ENCODE results near the gene POLR2A. TPM values are rescaled to one million over a fixed set of nuclear protein-coding genes. Genes with fewer than 3 reads are reported as not detected.

The POLR2A gene
- total and polyA plus RNA-seq, 4 donors, result 13.3 to 54.4 (median 34.8) TPM

GRCh38 chr17:7437950-7438614, 46.1 kb upstream of the POLR2A start:
- TF ChIP-seq MAX (IDR thresholded peaks at IDR 0.05) (no peak), FOXA2 (IDR thresholded peaks at IDR 0.05) (no peak), RAD21 (IDR thresholded peaks at IDR 0.05) (no peak), HNF4G (IDR thresholded peaks at IDR 0.05) (no peak), NR2F2 (IDR thresholded peaks at IDR 0.05) (no peak), FOXA1 (IDR thresholded peaks at IDR 0.05) (no peak), YY1 (IDR thresholded peaks at IDR 0.05) (no peak), RXRA (IDR thresholded peaks at IDR 0.05) (no peak), HNF4A (conservative IDR thresholded peaks at IDR 0.05) (no peak), CTCF (IDR thresholded peaks at IDR 0.05; ENCODE audit: low read depth, low read length, missing input control) (no peak)
- TF ChIP-seq, protein P1, sequence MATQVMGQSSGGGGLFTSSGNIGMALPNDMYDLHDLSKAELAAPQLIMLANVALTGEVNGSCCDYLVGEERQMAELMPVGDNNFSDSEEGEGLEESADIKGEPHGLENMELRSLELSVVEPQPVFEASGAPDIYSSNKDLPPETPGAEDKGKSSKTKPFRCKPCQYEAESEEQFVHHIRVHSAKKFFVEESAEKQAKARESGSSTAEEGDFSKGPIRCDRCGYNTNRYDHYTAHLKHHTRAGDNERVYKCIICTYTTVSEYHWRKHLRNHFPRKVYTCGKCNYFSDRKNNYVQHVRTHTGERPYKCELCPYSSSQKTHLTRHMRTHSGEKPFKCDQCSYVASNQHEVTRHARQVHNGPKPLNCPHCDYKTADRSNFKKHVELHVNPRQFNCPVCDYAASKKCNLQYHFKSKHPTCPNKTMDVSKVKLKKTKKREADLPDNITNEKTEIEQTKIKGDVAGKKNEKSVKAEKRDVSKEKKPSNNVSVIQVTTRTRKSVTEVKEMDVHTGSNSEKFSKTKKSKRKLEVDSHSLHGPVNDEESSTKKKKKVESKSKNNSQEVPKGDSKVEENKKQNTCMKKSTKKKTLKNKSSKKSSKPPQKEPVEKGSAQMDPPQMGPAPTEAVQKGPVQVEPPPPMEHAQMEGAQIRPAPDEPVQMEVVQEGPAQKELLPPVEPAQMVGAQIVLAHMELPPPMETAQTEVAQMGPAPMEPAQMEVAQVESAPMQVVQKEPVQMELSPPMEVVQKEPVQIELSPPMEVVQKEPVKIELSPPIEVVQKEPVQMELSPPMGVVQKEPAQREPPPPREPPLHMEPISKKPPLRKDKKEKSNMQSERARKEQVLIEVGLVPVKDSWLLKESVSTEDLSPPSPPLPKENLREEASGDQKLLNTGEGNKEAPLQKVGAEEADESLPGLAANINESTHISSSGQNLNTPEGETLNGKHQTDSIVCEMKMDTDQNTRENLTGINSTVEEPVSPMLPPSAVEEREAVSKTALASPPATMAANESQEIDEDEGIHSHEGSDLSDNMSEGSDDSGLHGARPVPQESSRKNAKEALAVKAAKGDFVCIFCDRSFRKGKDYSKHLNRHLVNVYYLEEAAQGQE (IDR thresholded peaks at IDR 0.05), result no peak
- H3K27ac ChIP-seq (ENCODE audit: low read depth in 1 of 2, low read length in 2 of 2), result no peak overlapping the region
- H3K9ac ChIP-seq (ENCODE audit: low read depth in 1 of 2, low read length in 2 of 2), result no peak overlapping the region
- peak; percentile 46 for DNase-seq (ENCODE audit: low spot score)
- peaks cover 20 to 48% (median 39%) of the 10 kb centered on the region in 4 donors for H3K4me1 ChIP-seq (ENCODE audit: control insufficient read depth in 4 of 4, insufficient read depth in 4 of 4, low read length in 3 of 4)
- 42% methylated on average over 48 of the region's 48 CpGs for WGBS
- H3K9me3 ChIP-seq (ENCODE audit: control insufficient read depth in 4 of 4, low read length in 3 of 4), result no peaks in the 10 kb centered on the region
- peak overlapping the region in 1 of 3 donors; percentile 26 for H3K4me3 ChIP-seq (ENCODE audit: low read depth in 1 of 3, low read length in 3 of 3)
- no peaks in the 10 kb centered on the region for H3K36me3 ChIP-seq (ENCODE audit: control insufficient read depth in 4 of 4, insufficient read depth in 3 of 4, low read depth in 1 of 4, low read length in 3 of 4)
- peaks cover 0 to 3% (median 0%) of the 10 kb centered on the region in 4 donors for H3K27me3 ChIP-seq (ENCODE audit: control insufficient read depth in 4 of 4, insufficient read depth in 4 of 4, low read length in 3 of 4)

DNA sequence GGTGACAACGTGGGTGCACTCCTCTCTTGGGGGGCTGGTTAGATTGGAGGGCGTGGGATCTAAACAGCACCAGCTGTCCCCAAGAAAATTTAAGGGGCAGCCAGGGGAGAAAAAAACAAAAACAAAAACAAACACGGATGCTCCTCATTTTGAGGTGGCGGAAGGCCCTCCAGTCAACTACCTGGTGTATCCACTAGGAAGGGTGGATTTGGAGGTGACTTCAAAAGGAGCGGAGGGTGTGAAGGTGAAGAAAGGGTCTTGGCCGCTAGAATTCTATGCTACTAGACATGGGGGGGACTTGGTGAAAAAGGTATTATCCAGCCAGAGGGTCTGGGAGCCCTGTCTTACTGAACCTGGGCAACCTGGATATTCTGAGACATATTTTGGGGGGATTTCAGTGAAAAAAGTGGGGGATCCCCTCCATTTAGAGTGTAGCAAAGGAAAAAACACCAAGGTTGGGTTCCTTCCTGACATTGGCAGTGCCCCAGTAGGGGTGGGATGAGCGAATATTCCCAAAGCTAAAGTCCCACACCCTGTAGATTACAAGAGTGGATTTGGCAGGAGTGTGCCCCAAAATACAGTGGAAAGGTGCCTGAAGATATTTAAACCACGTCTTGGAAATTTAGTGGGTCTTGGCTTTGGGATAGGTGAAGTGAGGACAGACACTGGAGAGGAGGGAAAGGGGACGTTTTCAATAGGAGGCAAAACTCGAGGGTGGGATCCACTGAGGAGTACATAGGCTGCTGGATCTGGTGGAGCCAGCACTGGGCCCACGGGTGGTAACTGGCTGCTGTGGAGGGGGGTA, 45.3 kb upstream of the POLR2A start:
- no peaks in the 10 kb centered on the region for H3K36me3 ChIP-seq (ENCODE audit: control insufficient read depth in 4 of 4, insufficient read depth in 3 of 4, low read depth in 1 of 4, low read length in 3 of 4)
- 65% methylated on average over 11 of the region's 11 CpGs for WGBS
- H3K9ac ChIP-seq (ENCODE audit: low read depth in 1 of 2, low read length in 2 of 2), result no peak overlapping the region
- H3K27me3 ChIP-seq (ENCODE audit: control insufficient read depth in 4 of 4, insufficient read depth in 4 of 4, low read length in 3 of 4), result peaks cover 0 to 3% (median 0%) of the 10 kb centered on the region in 4 donors
- peaks cover 20 to 48% (median 39%) of the 10 kb centered on the region in 4 donors for H3K4me1 ChIP-seq (ENCODE audit: control insufficient read depth in 4 of 4, insufficient read depth in 4 of 4, low read length in 3 of 4)
- peak overlapping the region in 1 of 3 donors; percentile 26 for H3K4me3 ChIP-seq (ENCODE audit: low read depth in 1 of 3, low read length in 3 of 3)
- DNase-seq (ENCODE audit: low spot score), result no peak
- no peaks in the 10 kb centered on the region for H3K9me3 ChIP-seq (ENCODE audit: control insufficient read depth in 4 of 4, low read length in 3 of 4)
- no peak overlapping the region for H3K27ac ChIP-seq (ENCODE audit: low read depth in 1 of 2, low read length in 2 of 2)
- TF ChIP-seq RXRA (IDR thresholded peaks at IDR 0.05) (no peak), CTCF (IDR thresholded peaks at IDR 0.05; ENCODE audit: low read depth, low read length, missing input control) (no peak), HNF4G (IDR thresholded peaks at IDR 0.05) (no peak), RAD21 (IDR thresholded peaks at IDR 0.05) (no peak), FOXA2 (IDR thresholded peaks at IDR 0.05) (no peak), HNF4A (conservative IDR thresholded peaks at IDR 0.05) (no peak), YY1 (IDR thresholded peaks at IDR 0.05) (no peak), FOXA1 (IDR thresholded peaks at IDR 0.05) (no peak), MAX (IDR thresholded peaks at IDR 0.05) (no peak), NR2F2 (IDR thresholded peaks at IDR 0.05) (no peak), SP1 (IDR thresholded peaks at IDR 0.05) (no peak), JUND (IDR thresholded peaks at IDR 0.05) (no peak)
- TF ChIP-seq, protein P2, sequence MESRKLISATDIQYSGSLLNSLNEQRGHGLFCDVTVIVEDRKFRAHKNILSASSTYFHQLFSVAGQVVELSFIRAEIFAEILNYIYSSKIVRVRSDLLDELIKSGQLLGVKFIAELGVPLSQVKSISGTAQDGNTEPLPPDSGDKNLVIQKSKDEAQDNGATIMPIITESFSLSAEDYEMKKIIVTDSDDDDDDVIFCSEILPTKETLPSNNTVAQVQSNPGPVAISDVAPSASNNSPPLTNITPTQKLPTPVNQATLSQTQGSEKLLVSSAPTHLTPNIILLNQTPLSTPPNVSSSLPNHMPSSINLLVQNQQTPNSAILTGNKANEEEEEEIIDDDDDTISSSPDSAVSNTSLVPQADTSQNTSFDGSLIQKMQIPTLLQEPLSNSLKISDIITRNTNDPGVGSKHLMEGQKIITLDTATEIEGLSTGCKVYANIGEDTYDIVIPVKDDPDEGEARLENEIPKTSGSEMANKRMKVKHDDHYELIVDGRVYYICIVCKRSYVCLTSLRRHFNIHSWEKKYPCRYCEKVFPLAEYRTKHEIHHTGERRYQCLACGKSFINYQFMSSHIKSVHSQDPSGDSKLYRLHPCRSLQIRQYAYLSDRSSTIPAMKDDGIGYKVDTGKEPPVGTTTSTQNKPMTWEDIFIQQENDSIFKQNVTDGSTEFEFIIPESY (IDR thresholded peaks at IDR 0.05), result no peak
- TF ChIP-seq, protein P1 (IDR thresholded peaks at IDR 0.05), result no peak

All from liver (tissue), 9 donors.